Measurements from ENCODE around the gene NFATC2.
"Not testable (repeated sequence)": the region's sequence is repeated elsewhere in the genome, so short reads cannot be mapped to it uniquely, and the experiment has no call there.

Gene NFATC2

GRCh38 chr20:51346686-51347485, 195.6 kb downstream of the NFATC2 start:
- no peak for DNase-seq

DNA sequence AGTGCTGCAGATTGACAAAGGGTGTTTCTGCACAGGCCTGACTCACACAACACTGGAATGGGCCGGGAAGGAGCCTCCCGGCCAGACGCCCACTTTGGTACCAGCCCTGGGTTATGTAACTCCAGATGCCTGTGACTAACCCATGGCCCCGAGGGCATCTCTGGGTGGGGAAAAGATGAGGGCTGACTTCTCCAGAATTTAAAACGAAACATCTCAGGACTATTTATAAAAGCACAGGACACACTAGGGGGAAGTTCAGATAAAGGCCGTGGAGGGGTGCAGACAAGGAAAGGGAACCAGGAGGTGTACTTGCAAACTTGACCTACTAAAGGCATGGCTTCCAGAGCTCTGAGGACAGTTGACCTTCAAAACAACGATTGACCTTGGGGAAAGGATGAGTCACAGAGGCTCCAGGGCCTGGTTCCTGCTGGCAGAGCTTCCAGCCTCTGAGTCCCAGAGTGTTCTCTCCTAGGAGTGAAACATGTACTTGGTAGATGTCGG, 196.9 kb downstream of the NFATC2 start:
- DNase-seq = no peak

GRCh38 chr20:51343802-51344201, 198.7 kb downstream of the NFATC2 start:
- DNase-seq = not testable (repeated sequence)

- DNase-seq = no peak
These were observed 199.8 kb downstream of the NFATC2 start for GRCh38 chr20:51342510-51343236.

GRCh38 chr20:51341581-51341980, 200.9 kb downstream of the NFATC2 start:
- DNase-seq = no peak

DNA sequence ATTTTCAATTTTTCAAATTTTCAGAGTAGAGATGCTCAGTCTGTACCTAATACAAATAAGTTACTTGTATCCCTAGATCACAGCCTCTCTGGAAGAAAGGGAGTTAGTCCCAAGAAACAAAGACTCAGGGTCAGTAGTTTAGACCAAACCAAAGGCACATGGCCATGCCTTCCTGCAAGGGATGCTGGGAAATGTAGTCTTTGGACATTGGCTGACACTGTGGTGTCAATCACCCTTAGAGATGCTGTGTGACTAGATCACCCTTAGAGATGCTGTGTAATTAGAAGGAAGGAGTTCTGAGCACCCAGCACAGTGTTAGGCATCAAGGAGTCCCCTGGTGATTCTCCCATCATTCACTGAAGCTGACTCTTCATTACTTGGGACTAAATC, 202.1 kb downstream of the NFATC2 start:
- DNase-seq = no peak

DNA sequence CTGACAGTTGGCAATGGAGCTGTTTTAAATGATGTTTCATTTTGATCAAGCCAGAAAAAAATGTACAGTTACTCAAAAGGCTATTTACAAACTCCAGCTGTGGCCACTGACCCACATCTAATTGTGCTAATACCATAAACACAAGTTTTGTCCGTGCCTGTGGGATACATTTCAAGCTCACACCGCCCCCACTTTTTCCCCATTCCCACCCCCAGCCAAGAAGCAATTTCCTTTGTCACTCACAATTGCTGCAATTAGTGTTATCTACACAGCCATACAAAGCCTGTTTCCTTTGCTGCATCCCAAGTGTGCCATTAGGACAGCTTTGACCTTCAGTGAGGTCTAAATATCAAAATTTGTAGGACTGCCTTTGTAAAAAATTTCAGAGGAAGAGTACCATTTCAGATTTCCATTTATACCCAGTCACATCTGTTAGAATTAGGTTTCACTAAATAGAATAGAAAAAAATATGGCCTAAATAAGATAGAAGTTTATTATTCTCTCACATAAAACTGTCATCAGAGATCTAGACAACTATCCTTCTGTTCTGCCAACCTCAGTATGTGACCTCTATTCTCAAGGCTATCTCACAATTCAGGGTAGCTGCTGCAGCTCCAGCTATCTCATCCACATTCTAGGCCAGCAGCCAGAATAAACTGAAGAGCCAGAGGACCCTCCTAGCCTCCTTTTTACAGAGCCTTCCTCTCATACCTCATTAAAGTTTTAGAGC, 202.6 kb downstream of the NFATC2 start:
- DNase-seq = no peak

GRCh38 chr20:51338692-51339440, 203.7 kb downstream of the NFATC2 start:
- DNase-seq = no peak

- DNase-seq = no peak
These were observed 205.3 kb downstream of the NFATC2 start for GRCh38 chr20:51337126-51337805.
